ENCODE measurements around the gene GPX8.
A peak's percentile ranks its signal among the peaks of the same experiment; 100 is the strongest.

Gene GPX8

DNA sequence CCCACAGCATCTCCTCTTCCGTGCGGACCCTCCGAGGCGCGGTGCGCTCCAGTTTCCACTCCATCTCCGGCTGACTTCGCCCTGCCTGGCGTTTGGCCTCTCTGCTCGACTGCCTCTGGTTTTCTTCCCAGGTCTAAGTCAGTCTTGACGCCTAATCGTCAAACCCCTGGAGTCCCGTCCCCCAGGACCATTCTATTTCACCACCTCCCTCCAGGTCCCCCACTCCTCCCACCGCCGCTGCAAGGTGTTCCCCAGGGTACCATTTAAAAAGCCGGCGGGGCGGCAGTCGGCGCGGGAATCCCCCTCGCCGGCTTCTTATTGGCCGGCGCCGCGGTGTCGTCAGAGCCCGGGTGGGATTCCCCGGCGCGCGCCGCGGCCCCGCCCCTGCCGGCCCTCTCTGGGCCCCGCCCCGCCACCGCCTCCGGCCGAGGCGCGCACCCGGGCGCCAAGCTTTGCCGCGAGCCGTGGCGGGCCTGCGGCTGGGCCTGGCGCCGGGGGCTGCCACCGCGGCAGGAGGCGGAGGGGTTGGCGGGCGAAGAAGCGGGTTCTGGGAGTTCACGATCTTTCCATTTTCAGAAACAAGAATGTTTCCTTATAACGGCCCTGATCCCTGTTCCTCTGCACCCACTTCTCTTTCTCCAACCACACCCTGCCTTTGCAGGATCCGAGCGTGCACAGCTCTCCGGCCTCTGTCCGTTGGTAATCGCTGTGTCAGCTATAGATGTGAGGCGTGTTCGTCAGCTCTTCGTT, 13.1 kb downstream of the GPX8 start, which contains the start of gene CDC20B:
CDC20B (minus strand) TSS at position 241 of the 750 bp plus-strand sequence; CDS start at position 64, 177 bp downstream.
- peak; percentile 72 for DNase-seq

DNA sequence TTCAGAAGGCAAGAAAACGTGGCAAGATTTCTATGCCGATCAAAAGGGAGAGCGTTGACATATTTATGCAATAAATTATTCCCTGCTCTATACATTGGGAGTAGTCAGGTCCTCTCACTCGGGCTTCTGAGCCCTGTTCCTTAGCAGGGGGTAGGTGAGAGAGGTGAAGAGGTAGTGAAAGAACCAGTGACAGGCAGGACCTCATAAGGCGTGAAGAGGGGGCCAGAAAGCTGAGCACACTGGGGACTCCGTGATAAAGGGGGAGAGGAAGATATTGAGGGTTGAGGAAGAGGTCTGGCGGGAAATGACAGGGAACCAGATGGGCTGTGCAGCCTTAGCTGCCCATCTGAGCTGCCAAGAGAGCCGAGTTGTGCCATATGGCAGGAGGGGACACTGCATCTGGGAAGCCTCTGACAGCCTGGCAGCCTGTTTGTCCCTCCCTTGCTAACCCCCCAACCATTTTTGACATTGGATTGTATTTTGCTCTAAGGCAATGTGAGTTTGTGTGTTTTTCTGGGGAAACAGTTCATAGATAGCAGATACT, 13.8 kb downstream of the GPX8 start:
- no peak for DNase-seq

DNA sequence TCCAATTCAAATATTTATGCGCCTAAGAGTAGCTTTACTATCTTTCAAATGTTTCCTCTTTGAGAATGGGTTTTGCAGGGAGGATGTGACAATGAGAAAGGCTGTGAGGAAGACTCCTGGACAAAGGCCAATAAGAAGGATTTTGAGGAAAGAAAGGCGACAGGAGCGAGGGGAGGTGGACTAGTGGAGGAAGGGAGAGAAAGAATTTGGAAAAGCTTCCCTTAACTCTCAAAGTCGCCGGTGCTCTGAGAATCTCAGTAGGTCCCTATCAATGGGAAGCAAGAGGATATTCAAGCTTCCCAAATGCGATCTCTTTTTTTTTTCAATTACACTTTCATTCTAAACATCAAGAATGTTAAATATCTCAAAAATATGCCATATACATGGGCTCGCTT, 15.8 kb downstream of the GPX8 start:
- no peak for DNase-seq

DNA sequence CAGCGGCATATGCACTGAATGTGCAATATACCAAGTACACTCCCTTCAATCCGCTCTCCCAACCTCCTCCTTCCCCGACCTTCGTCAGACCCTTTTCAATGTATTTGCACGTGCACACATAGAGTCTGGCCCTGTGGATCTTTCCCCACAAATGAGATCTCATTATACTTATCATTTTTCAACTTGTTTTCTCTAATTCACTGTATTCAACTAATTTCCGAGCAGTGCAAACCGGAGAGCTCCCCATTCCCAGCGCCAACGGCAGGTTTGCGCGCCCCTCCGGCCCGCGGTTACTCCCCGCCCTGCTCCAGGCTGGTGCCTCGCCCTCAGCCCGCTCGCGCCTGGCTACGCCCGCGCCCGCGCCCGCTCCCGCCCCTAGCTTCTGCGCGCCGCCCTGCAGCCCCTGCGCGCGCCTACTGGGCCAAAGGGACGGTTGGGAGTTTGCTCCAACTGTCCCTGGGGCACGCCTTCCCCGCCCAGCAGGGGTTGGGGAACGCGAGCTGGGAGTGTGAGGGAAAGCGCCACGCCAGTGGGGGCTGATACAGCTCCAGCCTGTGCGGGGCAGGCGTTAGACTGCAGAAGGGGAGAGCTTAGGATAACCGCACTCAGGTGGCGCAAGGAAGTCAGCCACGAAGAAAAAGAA, 16.3 kb downstream of the GPX8 start:
- no peak for DNase-seq

DNA sequence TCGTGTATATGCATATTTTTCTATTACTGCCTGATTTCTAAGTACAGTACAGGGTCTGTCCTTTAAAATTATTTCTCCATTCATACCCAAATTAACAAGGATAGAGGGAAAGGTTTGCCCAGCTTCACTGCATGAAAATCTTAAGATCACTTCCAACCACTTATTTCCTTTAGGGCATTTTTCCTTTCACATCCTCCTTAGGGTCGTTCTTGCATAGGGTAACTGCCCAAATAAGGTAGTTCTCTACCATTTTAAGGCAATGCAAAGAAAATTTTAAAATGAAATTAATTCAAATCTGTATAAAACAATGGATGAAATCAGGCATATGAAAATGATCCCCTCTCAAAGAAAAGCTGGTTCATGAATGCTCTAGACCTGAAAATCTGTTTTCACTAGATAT, 17.1 kb downstream of the GPX8 start:
- no peak for DNase-seq

DNA sequence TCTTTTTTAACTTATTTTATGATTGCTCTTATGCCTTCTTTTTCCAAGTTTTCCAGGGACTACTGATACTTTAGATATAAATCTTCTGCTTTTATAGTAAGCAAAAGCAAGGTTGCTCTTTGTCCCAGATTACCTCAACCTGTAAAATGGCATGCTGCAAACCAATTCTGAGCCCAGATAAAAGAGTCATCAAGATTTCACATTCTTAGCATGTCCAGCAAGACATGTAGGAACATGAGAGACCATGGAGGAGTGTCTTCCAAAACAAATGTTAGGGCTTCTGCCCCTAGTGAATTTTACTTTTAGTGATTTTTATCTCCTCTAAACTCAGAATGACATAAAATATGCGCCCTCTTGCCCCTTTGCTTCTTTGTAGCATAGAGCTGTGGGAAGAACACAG, 20.0 kb downstream of the GPX8 start:
- no peak for DNase-seq

DNA sequence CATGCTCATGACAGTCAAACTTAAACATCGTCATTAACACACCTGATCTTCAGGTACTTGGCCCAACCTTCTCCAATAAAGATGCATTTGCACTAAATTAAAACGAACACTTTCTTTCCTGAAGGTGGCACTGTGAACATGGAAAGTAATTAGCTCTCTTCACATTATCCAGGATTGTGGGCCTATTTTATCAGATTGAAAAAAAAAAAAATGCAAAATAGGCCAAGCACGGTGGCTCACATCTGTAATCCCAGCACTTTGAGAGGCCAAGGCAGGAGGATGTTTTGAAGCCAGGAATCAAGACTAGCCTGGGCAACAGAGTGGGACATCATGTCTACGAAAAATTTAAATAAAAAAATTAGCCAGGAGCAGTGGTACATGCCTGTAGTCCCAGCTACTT, 27.4 kb downstream of the GPX8 start:
- DNase-seq: no peak

DNA sequence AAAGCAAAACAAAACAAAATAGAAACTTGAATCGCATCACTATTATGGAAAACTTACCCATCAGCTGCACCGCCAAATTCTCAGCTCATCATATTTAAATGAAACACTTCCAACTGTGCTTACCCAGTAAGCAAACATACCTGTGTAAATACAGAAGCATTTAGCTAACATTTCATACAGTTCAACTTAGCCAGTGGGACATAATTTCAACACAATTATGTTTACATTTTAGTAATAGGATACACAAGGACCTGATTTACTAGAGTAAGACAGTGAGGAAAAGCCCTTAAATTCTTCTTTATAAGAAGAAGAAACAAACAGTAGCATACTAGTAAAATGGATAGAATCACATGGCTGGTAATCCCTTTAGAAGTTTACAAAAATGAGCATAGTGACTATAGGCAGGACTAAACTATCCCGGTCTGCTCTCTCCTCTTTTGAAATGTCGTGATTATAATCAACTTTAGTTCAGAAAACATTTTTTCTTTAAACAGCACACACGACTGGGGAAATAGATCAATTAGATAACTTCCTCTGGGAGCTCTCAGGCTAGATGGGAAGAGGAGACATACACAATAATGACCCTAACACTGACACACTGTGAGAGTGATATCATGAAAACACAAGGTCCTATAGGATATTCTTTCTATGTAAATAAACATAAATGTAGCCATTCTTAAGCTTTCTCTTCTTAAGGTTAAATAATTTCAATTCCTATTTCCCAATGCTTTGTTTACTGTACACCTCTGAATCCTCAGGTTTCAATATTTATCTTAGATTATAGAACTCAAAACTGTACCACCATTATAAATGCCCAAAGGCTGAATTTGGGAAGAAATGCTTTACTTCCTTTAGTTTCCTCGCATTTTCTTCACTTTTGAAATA, 28.9 kb downstream of the GPX8 start:
- no peak for DNase-seq

DNA sequence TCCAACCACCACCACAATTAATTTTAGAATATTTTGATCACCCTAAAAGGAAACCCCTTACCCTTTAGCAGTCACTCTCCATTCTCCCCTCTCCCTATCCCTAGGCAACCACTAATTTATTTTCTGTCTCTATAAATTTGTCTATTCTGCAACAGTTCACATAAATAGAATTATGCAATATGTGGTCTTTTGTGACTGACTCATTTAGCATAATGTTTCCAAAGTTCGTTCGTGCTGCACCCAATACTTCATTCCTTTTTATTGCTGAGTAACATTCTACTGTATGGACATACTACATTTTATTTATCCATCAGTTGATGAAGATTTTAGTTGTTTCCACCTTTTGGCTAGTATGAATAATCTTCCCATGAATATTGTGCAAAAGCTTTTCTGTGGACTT, 31.2 kb downstream of the GPX8 start:
- DNase-seq: no peak

DNA sequence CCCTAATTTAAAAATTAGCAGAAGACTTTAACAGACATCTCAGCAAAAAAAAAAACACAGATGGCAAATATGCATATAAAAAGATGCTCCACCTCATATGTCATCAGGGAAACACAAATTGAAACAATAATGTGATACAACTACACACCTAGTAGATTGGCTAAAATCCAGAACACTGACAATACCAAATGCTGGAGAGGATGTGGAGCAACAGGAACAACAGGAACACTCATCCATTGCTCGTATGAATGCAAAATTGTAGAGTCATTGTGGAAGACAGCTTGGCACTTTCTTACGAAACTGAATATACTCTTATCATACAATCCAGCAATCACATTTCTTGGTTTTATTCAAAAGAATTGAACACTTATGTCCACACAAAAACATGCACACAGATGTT, 45.0 kb downstream of the GPX8 start:
- no peak for DNase-seq

DNA sequence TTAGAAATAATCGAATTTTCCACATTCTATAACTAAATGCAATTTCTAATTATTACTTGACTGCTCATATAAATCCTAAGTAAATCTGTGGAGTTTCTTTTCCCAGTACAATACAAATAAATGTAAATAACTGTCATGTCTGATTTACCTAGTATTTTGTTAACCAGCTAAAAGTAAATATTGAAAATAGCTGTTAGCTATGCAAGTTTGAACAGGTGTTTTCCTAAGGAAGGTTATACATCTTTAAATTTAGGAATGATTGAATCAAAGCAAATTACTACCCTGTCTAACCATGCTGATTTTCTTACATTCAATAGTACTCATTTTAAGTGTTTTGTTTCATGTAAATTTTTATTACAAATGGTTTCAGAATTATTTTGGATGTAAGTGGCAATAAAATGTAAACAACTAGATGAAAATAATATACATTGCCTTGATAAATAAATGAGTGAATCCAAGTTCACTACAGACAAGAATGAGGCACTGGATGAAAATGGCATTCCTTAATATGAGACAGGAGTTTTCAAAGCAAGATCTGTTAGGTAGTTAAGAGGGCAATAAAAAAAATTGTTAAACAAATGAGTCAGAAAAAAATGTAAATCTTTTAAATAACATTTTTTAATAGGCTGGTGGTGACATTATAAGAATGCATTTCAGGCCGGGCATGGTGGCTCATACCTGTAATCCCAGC, 51.4 kb downstream of the GPX8 start:
- DNase-seq: no peak
